HG03025 (cell line): ENCODE data around the gene DMRTA1.
"Not testable (repeated sequence)": the region's sequence is repeated elsewhere in the genome, so short reads cannot be mapped to it uniquely, and the experiment has no call there.

ENCODE experiments used
- ATAC-seq: cut with Tn5 transposase; IDR thresholded peaks from one replicate; pipeline ENCODE4 v1.9.1; 2021; ENCODE audit warnings: mild to moderate bottlenecking, moderate library complexity; ENCODE audit not compliant: unreplicated experiment, low FRiP score

The DMRTA1 gene

DNA sequence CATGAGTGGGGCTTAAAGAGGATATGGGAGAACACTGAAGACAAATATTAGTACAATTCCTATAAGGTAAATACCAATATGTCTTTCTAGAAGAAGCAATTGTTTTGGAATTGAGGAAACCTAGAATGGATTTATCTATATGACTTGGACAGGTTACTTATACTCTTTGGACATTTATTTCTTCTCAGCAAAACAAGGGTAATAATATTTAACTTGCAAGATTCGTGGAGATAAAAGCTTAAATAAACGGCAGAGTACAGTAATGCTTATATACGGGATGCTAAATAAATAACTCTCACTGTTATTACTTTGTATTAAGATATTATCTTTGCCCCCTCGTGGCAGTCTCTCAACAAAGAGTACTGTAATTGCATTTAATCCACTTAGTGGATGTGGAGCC is 8.6 kb downstream of the DMRTA1 start:
- no peak for ATAC-seq

DNA sequence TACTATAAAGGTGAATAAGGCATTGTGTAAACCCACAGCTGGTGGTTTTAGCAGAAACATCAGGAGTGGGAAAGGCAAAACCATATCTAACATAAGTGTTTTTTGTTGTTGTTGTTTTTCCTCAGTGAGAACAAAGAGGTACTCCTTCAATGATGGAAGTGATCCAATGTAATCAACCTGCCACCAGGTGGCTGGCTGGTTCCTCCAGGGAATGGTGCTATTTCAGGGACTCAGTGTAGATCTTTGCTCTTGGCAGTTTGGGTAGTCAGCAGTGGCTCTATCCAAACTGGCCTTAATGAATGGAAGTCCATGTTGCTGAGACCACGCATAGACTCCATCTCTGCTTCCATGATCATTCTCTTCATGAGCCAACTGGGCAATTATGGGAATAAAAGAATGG is 10.8 kb downstream of the DMRTA1 start:
- no peak for ATAC-seq

DNA sequence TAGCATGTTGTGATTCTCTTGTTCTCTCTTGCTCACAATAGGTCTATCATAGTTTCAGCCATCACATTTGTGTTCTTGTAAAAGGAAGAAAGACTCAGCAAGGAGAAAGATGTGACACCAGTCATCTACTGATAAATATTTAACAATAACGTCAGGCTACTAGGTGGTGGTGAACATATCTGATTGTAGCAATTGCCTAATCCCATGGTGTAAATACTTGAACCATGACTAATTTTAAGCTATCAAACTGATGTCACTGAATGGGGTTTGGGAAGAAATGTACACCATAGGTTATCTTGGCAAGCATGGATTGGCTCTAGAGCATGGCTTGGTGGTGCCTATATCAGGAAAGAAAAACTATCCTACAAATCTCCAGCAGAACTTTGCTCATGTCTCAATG is 16.6 kb downstream of the DMRTA1 start:
- no peak for ATAC-seq

GRCh38 chr9:22469928-22470544 is 23.4 kb downstream of the DMRTA1 start:
- ATAC-seq = no peak

GRCh38 chr9:22481566-22481965 is 34.9 kb downstream of the DMRTA1 start:
- no peak for ATAC-seq

DNA sequence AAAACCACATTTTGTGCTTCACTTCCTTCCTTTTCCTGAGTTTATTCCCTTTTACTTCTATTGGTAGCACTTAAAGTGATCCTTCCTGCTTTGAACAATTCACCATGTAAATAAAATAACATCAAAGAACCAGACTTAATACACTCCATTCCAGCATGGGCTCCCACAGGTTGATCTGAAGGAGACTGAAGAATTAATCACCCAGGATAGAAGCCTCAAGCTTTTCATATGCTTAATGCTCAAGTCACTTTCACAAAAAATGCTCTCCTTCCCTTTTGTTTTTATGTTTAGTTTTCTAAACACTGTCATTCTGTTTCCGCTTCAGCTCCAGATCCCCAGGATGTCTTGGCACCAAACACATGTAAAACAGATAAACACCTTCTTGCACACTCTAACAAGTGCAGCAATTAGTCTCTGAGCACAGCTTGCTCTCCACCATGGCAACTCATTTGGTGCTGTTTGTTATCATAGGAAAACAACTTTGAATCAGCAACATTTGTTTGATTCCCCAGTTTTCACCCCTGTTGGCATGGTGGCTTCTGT is 37.0 kb downstream of the DMRTA1 start:
- no peak for ATAC-seq

GRCh38 chr9:22496197-22496596 is 49.6 kb downstream of the DMRTA1 start:
- not testable (repeated sequence) for ATAC-seq
